Calu3 (cell line): ENCODE measurements around the gene YJEFN3. TPM values are rescaled to one million over a fixed set of nuclear protein-coding genes. Genes with fewer than 3 reads are reported as not detected.

Experiments
- BruUV-seq: library from RNA; stranded (reverse); fragments of 400-500 nt; replicated peaks from 2 replicates; lab custom pipeline; 2021; lab: Mats Ljungman, UMichigan
- CTCF ChIA-PET: fragments of 300-600 bp; sonication (Branson Sonifier 250); formaldehyde crosslinking; loops from one replicate; lab custom pipeline; 2022; ENCODE audit warnings: antibody characterized with exemption; lab: Charles Lee
- DNase-seq: peaks from one replicate; pipeline ENCODE4 v3.0.0; 2022
- H3K27ac Mint-ChIP-seq: one replicate; pipeline ENCODE4 v1.8.0; 2022; ENCODE audit warnings: mixed read lengths; ENCODE audit not compliant: unreplicated experiment
- H3K27me3 Mint-ChIP-seq: one replicate; pipeline ENCODE4 v1.8.0; 2022; ENCODE audit warnings: mixed read lengths; ENCODE audit not compliant: unreplicated experiment
- H3K36me3 Mint-ChIP-seq: one replicate; pipeline ENCODE4 v1.8.0; 2022; ENCODE audit warnings: mild to moderate bottlenecking, moderate library complexity, mixed read lengths; ENCODE audit not compliant: insufficient read depth, unreplicated experiment
- H3K4me1 Mint-ChIP-seq: one replicate; pipeline ENCODE4 v1.8.0; 2022; ENCODE audit warnings: mild to moderate bottlenecking, low read depth, mixed read lengths; ENCODE audit not compliant: unreplicated experiment
- H3K4me3 Mint-ChIP-seq: one replicate; pipeline ENCODE4 v1.8.0; 2022; ENCODE audit warnings: mild to moderate bottlenecking, low read depth, moderate library complexity, mixed read lengths; ENCODE audit not compliant: unreplicated experiment
- H3K9me3 Mint-ChIP-seq: one replicate; pipeline ENCODE4 v1.8.0; 2022; ENCODE audit warnings: low read depth, mixed read lengths; ENCODE audit not compliant: unreplicated experiment
- CTCF ChIP-seq: fragments of 200-600 bp; IDR thresholded peaks from one replicate; pipeline ENCODE4 v1.8.0; 2022; ENCODE audit warnings: antibody characterized with exemption; ENCODE audit not compliant: unreplicated experiment
- intact Hi-C: fragments of 100-400 bp; cut with micrococcal nuclease; formaldehyde crosslinking; loops from one replicate; pipeline ENCODE4 v1.10.0; 2022; ENCODE audit not compliant: unreplicated experiment
- total RNA-seq: library from RNA; stranded (reverse); gene quantifications from 2 replicates; pipeline ENCODE4 v1.2.3, GENCODE V29; 2022

YJEFN3 gene
- total RNA-seq, 1 experiment from 2014 or later: 10.4 TPM

DNA sequence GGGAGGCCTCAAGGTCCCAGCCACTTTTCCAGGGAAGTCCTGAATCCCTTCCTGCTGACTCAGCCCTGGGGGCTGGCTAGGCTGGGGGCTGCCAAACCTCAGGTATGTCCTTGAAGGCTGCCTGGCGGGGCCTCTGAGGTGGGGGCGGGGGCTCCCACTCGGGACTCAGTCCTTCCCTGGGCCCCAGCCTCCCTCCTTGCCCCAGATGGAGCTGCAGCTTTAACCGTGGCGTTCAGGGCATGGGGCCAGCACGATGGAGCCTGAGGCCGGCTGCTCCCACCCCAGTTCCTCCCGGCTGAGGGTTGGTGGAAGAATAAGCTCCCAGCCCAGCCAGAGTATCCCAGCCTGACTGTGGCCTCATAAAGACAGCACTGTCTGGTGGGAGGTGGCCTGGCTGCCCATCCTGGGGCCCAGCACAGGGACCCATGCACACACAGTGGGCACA lies 21.8 kb downstream of the YJEFN3 start:
- Mint-ChIP-seq H3K27me3 (peaks cover 14% of the 10 kb centered on the region), H3K4me3 (no peak overlapping the region), H3K9me3 (no peaks in the 10 kb centered on the region), H3K27ac (no peak overlapping the region), H3K4me1 (no peaks in the 10 kb centered on the region), H3K36me3 (peaks cover 4% of the 10 kb centered on the region)
- CTCF ChIA-PET: no interaction called here
- intact Hi-C loops: loop anchor here (10.0 kb wide), 1 partner anchor 54 kb away; no protein-coding TSS in a partner anchor
- no TSS peak for BruUV-seq
- TF ChIP-seq CTCF: no peak
- no peak for DNase-seq

DNA sequence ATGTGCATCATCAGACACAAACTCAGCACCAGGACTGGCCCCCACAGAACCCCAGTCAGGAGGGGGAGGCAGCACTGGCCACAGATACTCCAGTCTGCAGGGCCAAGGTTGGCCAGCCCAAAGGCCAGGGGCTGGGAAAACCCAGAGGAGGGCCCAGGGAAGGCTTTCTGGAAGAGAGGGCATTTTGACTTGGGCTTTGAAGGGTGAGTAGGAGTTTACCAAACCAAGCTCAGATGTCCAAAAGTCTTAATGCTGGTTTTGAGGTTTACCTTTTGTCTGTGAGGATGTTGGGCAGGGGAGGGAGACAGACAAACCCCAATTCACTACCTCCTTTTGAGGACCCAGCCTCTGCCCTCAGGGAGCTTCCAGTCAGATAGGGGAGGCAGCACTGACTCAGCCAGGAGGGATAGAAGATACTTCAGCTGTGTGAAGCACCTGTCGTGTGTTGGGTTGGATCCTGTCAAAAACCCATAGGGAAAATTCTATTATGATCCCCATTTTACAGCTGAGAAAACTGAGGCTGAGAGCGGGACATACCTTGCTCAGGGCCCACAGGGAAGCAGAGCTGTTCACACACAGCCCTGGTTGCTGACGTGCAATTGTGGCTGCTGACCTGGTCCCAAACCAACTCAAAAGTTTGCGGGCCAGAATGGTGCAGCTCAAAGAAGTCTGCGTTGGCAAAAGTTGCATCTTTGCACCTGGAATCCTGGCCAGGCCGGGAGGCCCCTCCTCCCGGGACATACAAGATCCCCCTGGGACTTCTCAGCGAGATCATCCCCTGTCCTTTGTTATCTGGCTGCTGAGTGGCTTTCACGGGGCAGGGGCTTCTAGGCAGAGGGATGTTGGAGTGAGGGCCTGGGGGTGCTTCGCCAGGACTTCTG lies 22.5 kb downstream of the YJEFN3 start:
- no peak for TF ChIP-seq CTCF
- H3K27ac Mint-ChIP-seq: no peak overlapping the region
- H3K36me3 Mint-ChIP-seq: peaks cover 4% of the 10 kb centered on the region
- intact Hi-C loops: loop anchor here (10.0 kb wide), 1 partner anchor 54 kb away; no protein-coding TSS in a partner anchor
- CTCF ChIA-PET: no interaction called here
- no peaks in the 10 kb centered on the region for H3K4me1 Mint-ChIP-seq
- no TSS peak for BruUV-seq
- no peak overlapping the region for H3K4me3 Mint-ChIP-seq
- DNase-seq: no peak
- peaks cover 14% of the 10 kb centered on the region for H3K27me3 Mint-ChIP-seq
- no peaks in the 10 kb centered on the region for H3K9me3 Mint-ChIP-seq

- Mint-ChIP-seq H3K9me3 (no peaks in the 10 kb centered on the region), H3K36me3 (peaks cover 4% of the 10 kb centered on the region), H3K27ac (no peak overlapping the region), H3K4me1 (no peaks in the 10 kb centered on the region), H3K27me3 (peaks cover 14% of the 10 kb centered on the region), H3K4me3 (no peak overlapping the region)
- no peak for TF ChIP-seq CTCF
- CTCF ChIA-PET: no interaction called here
- BruUV-seq: no TSS peak
- no peak for DNase-seq
- intact Hi-C loops: loop anchor here (10.0 kb wide), 1 partner anchor 53 kb away; no protein-coding TSS in a partner anchor
Measured at GRCh38 chr19:19551853-19552192, 23.1 kb downstream of the YJEFN3 start.

- Mint-ChIP-seq H3K4me1 (no peaks in the 10 kb centered on the region), H3K4me3 (no peak overlapping the region), H3K36me3 (peaks cover 4% of the 10 kb centered on the region), H3K27me3 (peaks cover 14% of the 10 kb centered on the region), H3K27ac (no peak overlapping the region), H3K9me3 (no peaks in the 10 kb centered on the region)
- peak; percentile 70 for TF ChIP-seq CTCF
- no TSS peak for BruUV-seq
- intact Hi-C loops: loop anchor here (10.0 kb wide), 1 partner anchor 52 kb away; no protein-coding TSS in a partner anchor
- peak; percentile 64 for DNase-seq
- CTCF ChIA-PET: interaction anchor here (0.6 to 1.3 kb wide), 4 partner anchors 8 to 114 kb away, joined by 3 to 5 read pairs (median 4); no protein-coding TSS in a partner anchor
Measured at GRCh38 chr19:19552798-19553197, 24.1 kb downstream of the YJEFN3 start.
